ENCODE results near the gene FETUB. TPM values are rescaled to one million over a fixed set of nuclear protein-coding genes. Genes with fewer than 3 reads are reported as not detected.
"Not testable (repeated sequence)": the region's sequence is repeated elsewhere in the genome, so short reads cannot be mapped to it uniquely, and the experiment has no call there.

The FETUB gene
- total RNA-seq, 1 experiment from 2014 or later = not detected

- H3K36me3 ChIP-seq = no peaks in the 10 kb centered on the region
- no peak for DNase-seq
- H3K9me3 ChIP-seq = no peaks in the 10 kb centered on the region
- H3K27me3 ChIP-seq = peaks cover 27% of the 10 kb centered on the region
- H3K4me3 ChIP-seq = no peak overlapping the region
Observed at GRCh38 chr3:186624598-186624997, 15.6 kb upstream of the FETUB start.

DNA sequence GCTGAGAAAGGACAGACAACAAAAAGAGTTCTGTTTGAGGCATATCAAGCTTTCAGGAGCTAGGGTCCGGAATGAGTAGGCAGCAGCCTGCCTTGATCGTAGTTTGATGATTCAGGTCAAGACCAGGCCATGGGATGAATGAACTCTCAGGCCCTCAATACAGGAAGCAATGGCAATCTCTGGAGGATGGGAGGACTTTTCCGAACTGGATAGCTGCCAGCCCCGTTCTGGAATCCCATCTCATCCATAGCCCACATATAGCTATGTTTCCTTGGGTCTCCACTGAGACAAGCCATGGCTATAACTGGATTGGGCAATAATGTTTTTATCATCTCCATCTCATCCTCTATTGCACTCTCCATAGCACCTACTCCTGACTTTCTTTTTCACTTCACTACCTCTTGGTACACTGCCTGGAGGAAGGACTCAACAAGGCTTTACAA is 14.6 kb upstream of the FETUB start:
- no peak for DNase-seq

GRCh38 chr3:186626254-186626847 is 13.8 kb upstream of the FETUB start:
- Histone ChIP-seq H3K9me3 (no peaks in the 10 kb centered on the region), H3K27me3 (peaks cover 30% of the 10 kb centered on the region), H3K36me3 (no peaks in the 10 kb centered on the region), H3K4me3 (no peak overlapping the region)
- no peak for DNase-seq

More for the DNA sequence above, 14.6 kb upstream of the FETUB start:
- Histone ChIP-seq H3K4me3 (no peak overlapping the region), H3K9me3 (no peaks in the 10 kb centered on the region), H3K27me3 (peaks cover 27% of the 10 kb centered on the region), H3K36me3 (no peaks in the 10 kb centered on the region)

GRCh38 chr3:186627852-186628414 is 12.3 kb upstream of the FETUB start:
- H3K9me3 ChIP-seq = no peaks in the 10 kb centered on the region
- no peak for DNase-seq
- H3K27me3 ChIP-seq = peaks cover 22% of the 10 kb centered on the region
- no peaks in the 10 kb centered on the region for H3K36me3 ChIP-seq
- no peak overlapping the region for H3K4me3 ChIP-seq

- Histone ChIP-seq H3K36me3 (no peaks in the 10 kb centered on the region), H3K9me3 (no peaks in the 10 kb centered on the region)
Observed at GRCh38 chr3:186628756-186629155, 11.4 kb upstream of the FETUB start.

GRCh38 chr3:186630950-186631641 is 9.1 kb upstream of the FETUB start:
- DNase-seq = no peak
- H3K36me3 ChIP-seq = no peaks in the 10 kb centered on the region
- H3K4me3 ChIP-seq = no peak overlapping the region
- no peaks in the 10 kb centered on the region for H3K9me3 ChIP-seq
- H3K27me3 ChIP-seq = peaks cover 20% of the 10 kb centered on the region

More at GRCh38 chr3:186628756-186629155, 11.4 kb upstream of the FETUB start:
- peaks cover 19% of the 10 kb centered on the region for H3K27me3 ChIP-seq
- no peak overlapping the region for H3K4me3 ChIP-seq
- DNase-seq = no peak

DNA sequence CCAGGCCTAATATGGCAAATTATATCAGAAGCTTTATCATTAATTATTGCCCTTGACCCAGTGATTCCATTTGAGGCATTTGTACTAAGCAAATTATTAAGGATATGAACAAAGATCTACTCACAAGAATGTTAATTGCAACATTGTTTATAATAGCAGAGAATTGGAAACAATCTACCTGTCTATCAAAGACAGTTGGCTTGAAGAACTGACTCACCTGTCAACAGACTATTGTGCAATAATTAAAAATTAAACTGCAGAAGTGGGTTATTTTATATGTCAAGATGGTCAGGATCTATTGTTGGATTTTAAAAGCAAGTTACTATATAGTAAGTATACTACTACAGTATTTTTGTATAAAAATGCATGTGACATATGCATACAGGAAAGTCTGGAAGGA is 6.7 kb upstream of the FETUB start:
- no peak for DNase-seq
- no peak overlapping the region for H3K4me3 ChIP-seq
- no peaks in the 10 kb centered on the region for H3K36me3 ChIP-seq
- no peaks in the 10 kb centered on the region for H3K9me3 ChIP-seq
- H3K27me3 ChIP-seq = peaks cover 12% of the 10 kb centered on the region

GRCh38 chr3:186634207-186634606 is 6.0 kb upstream of the FETUB start:
- not testable (repeated sequence) for H3K36me3 ChIP-seq, H3K4me3 ChIP-seq, DNase-seq, H3K9me3 ChIP-seq
- H3K27me3 ChIP-seq = peaks cover 13% of the 10 kb centered on the region

DNA sequence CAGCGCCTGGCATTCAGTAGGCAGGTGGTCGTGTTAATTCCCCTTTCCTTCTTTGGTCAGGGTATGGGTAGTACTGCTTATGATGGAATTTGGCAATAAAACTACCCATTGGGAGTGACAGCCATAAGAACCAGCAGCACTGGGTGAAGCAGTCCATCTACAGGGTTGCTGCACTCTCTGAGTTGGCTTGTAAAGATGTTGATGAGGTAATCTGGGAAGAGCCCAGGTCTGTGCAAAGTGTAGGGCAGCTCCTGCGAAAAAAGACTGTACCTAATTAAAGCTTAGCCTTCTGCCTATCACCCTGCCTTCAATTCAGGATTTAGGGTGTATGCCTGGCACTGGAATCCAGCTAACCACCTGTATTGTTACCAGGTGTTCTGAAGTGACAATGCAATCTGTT is 4.7 kb upstream of the FETUB start:
- no peak for DNase-seq
- Histone ChIP-seq H3K4me3 (no peak overlapping the region), H3K9me3 (peaks cover under 1% of the 10 kb centered on the region), H3K27me3 (peaks cover 13% of the 10 kb centered on the region), H3K36me3 (no peaks in the 10 kb centered on the region)

DNA sequence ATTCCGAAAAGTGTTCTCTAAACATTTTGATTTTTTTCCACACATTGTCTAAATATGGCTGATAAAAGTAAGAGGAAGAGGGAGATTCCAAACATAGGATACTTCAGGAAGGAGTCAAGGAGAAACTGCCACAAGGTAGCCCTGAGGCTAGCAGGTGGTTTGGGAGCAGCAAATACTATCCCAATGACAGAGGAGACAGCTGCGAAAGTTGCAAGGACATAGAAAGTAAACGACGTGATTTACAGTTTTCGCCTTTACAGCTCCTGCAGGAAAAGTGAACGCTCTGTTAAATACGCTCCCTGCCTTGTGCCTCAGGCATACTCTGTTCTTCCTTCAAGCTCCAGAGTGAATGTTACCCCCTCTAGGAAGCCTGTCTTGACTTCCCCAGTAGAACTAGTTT is 3.7 kb upstream of the FETUB start:
- H3K36me3 ChIP-seq = no peaks in the 10 kb centered on the region
- peaks cover 9% of the 10 kb centered on the region; the same call in 1 of the 2 replicates for H3K27me3 ChIP-seq
- peaks cover 6% of the 10 kb centered on the region for H3K9me3 ChIP-seq
- H3K4me3 ChIP-seq = no peak overlapping the region
- no peak for DNase-seq

- no peak for DNase-seq
- Histone ChIP-seq H3K36me3 (no peaks in the 10 kb centered on the region), H3K4me3 (no peak overlapping the region), H3K27me3 (peaks cover 18% of the 10 kb centered on the region; the same call in 1 of the 2 replicates), H3K9me3 (peaks cover 11% of the 10 kb centered on the region)
Observed at GRCh38 chr3:186637686-186638085, 2.5 kb upstream of the FETUB start.

DNA sequence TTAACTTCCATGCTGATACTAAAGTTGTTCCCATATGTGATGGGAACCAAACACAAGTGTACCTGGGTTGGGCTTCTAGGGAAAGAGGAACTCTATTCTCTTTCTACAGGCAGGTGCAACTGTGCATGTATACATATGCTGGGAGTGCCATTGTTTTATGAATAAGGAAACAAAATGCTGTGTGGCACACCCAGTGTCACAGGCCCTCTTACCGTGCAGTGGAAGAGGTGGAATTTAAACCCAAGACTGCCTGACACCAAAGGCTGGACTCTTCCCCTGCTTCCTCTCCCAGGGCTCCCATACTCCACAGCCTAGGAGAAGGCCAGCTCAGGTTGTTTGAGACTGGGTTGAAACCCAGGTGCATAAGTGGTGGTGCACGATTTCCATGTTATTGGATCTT is 1.9 kb upstream of the FETUB start:
- Histone ChIP-seq H3K9me3 (peaks cover 11% of the 10 kb centered on the region), H3K4me3 (no peak overlapping the region), H3K36me3 (no peaks in the 10 kb centered on the region), H3K27me3 (peaks cover 18% of the 10 kb centered on the region; the same call in 1 of the 2 replicates)
- DNase-seq = no peak

DNA sequence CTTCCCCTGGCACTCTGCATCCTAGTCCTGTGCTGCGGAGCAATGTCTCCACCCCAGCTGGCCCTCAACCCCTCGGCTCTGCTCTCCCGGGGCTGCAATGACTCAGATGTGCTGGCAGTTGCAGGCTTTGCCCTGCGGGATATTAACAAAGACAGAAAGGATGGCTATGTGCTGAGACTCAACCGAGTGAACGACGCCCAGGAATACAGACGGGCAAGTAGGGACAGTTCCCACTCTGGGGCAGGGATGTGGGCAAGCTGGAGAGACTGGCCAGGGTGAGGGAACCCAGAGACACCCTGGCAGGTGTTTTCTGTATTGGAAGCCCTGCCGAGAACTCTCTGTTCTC is 247 bp downstream of the FETUB start:
- H3K4me3 ChIP-seq = no peak overlapping the region
- peaks cover 17% of the 10 kb centered on the region for H3K27me3 ChIP-seq
- DNase-seq = peak; percentile 86

DNA sequence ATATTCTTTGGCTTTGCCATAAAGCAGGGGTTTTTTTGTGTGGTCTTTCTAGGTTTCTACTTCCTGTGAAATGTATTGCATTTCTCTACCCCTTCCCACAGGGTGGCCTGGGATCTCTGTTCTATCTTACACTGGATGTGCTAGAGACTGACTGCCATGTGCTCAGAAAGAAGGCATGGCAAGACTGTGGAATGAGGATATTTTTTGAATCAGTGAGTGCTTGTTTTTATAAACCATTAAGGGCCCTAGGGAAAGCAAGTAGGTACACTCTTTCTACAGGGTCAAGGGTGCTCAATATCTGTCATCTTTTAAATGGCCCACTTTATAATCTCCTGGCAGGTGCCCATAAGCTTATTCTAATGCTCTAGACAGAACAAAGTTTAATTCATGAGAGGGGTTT is 730 bp downstream of the FETUB start:
- Histone ChIP-seq H3K36me3 (no peaks in the 10 kb centered on the region), H3K9me3 (peaks cover 11% of the 10 kb centered on the region), H3K4me3 (no peak overlapping the region), H3K27me3 (peaks cover 17% of the 10 kb centered on the region)
- no peak for DNase-seq

More for the DNA sequence above, 247 bp downstream of the FETUB start:
- Histone ChIP-seq H3K9me3 (peaks cover 11% of the 10 kb centered on the region), H3K36me3 (no peaks in the 10 kb centered on the region)

DNA sequence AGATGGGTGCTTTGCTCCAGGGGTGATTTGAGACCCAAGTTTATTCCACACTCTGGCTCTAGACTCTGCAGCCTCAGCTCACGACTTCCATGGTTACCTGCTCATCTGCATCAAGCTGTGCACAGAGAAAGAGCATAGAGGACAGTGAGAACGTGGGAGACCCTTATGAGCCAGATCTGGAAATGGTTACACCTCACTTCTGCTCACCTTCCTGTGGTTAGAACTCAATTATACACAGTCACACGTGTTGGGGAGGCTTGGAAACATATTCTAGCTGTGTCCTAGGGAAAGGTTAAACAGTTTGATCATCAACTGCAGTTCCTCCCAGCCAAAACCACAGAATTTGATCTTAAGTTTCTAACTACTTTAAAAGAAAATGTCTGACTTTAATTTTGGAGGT is 1.8 kb downstream of the FETUB start:
- Histone ChIP-seq H3K9me3 (peaks cover 11% of the 10 kb centered on the region), H3K4me3 (no peak overlapping the region), H3K36me3 (no peaks in the 10 kb centered on the region), H3K27me3 (peaks cover 17% of the 10 kb centered on the region)
- DNase-seq = no peak

DNA sequence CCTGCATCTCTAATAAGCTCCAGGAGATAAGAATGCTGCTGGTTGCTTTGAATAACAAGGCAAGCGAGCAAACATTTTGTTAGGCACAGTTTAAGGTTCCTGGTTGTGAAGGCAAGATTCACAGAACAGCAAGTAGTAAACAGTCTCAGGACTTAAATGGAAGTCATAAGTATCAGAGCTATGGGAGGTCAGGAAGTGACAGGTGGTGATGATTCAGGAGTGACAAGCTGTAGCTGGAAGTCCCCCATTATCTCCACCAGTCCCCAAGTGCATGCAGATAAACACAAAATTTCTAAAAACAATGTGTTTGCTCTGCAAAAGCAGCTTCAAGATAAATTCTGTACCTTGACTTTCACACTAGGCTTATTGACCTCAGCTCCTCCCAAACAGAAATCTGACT is 3.3 kb downstream of the FETUB start:
- H3K27me3 ChIP-seq = peaks cover 24% of the 10 kb centered on the region
- H3K36me3 ChIP-seq = no peaks in the 10 kb centered on the region
- no peak overlapping the region for H3K4me3 ChIP-seq
- DNase-seq = no peak
- peaks cover 11% of the 10 kb centered on the region for H3K9me3 ChIP-seq

DNA sequence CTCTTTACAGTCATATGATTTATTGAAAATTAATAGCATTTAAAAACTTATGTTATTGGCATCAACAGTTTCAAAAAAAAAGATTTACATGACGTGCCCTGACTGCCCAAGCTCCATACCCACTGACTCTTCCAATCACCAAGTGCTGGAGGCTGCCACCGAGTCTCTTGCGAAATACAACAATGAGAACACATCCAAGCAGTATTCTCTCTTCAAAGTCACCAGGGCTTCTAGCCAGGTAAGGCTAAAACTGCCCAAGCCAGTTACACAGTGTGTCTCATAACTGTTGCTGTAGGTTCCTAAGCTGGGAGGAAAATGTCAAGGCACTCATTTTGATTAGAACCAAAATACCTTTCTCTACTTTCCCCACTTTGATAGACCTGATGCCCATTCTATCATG is 4.5 kb downstream of the FETUB start:
- no peak for DNase-seq
- H3K36me3 ChIP-seq = no peaks in the 10 kb centered on the region
- H3K27me3 ChIP-seq = peaks cover 23% of the 10 kb centered on the region

DNA sequence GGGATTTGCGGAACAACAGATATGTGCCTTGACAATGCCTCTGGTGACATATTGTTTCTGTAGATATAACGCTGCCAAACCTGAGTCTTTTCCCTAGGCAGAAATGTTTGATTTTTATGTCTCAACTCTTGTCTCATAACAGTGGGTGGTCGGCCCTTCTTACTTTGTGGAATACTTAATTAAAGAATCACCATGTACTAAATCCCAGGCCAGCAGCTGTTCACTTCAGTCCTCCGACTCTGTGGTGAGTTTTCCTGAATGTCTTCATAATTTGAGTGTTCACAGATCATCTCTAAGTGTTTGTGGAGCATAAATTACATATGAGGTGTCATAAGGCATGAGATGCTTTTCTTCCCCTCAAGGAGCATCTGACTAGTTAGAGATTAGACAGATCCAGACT is 5.9 kb downstream of the FETUB start:
- Histone ChIP-seq H3K4me3 (no peak overlapping the region), H3K27me3 (peaks cover 25% of the 10 kb centered on the region), H3K9me3 (peaks cover 5% of the 10 kb centered on the region), H3K36me3 (no peaks in the 10 kb centered on the region)
- no peak for DNase-seq

More for the DNA sequence above, 4.5 kb downstream of the FETUB start:
- H3K4me3 ChIP-seq = no peak overlapping the region
- peaks cover 11% of the 10 kb centered on the region for H3K9me3 ChIP-seq

All from MG63 (cell line).